IMR-90 (cell line): ENCODE data around the gene SLCO1B1. TPM values are rescaled to one million over a fixed set of nuclear protein-coding genes. Genes with fewer than 3 reads are reported as not detected.

ENCODE experiments used
- ATAC-seq: fragments of 200-7000 bp; cut with Tn5 transposase; 2 replicates; pipeline ENCODE4 v1.9.1; 2020; ENCODE audit warnings: low read depth, mild to moderate bottlenecking, moderate library complexity
- BruUV-seq: library from RNA; stranded (reverse); fragments of 400-500 nt; replicated peaks from 2 replicates; lab custom pipeline; 2021; lab: Mats Ljungman, UMichigan
- CTCF ChIA-PET: fragments of 300-600 bp; formaldehyde crosslinking; extraction: SDS; loops from one replicate; lab custom pipeline; 2021; ENCODE audit warnings: antibody characterized with exemption; lab: Yijun Ruan, JAX
- POLR2A ChIA-PET: fragments of 300-600 bp; sonication (Branson Sonifier 250); formaldehyde crosslinking; loops from one replicate; lab custom pipeline; 2022; ENCODE audit warnings: antibody characterized with exemption; ENCODE audit not compliant: unreplicated experiment; lab: Charles Lee
- DNase-seq: peaks from one replicate; pipeline ENCODE4 v3.0.0; 2013
- H2AFZ ChIP-seq: replicated peaks from 2 replicates; pipeline ENCODE3; 2013; ENCODE audit warnings: low read length, mild to moderate bottlenecking; ENCODE audit not compliant: poor library complexity
- H2AK5ac ChIP-seq: 2 replicates; pipeline ENCODE4 v1.6.1; 2013; ENCODE audit warnings: low read depth, low read length, inconsistent platforms
- H2AK9ac ChIP-seq: replicated peaks from 2 replicates; pipeline ENCODE3; 2013; ENCODE audit warnings: mild to moderate bottlenecking, low read depth, low read length, moderate library complexity; ENCODE audit not compliant: poor library complexity
- H2BK120ac ChIP-seq: 2 replicates; pipeline ENCODE4 v1.6.1; 2013; ENCODE audit warnings: low read depth, low read length, inconsistent platforms
- H2BK15ac ChIP-seq: 3 replicates; pipeline ENCODE4 v1.6.1; 2013; ENCODE audit warnings: low read depth, low read length, inconsistent platforms
- H2BK20ac ChIP-seq: 2 replicates; pipeline ENCODE4 v1.6.1; 2013; ENCODE audit warnings: low read depth, mild to moderate bottlenecking, inconsistent platforms, low read length, moderate library complexity
- H2BK5ac ChIP-seq: 2 replicates; pipeline ENCODE4 v1.6.1; 2013; ENCODE audit warnings: mild to moderate bottlenecking, low read depth, low read length, inconsistent platforms; ENCODE audit not compliant: poor library complexity, severe bottlenecking
- H3K14ac ChIP-seq: replicated peaks from 2 replicates; pipeline ENCODE4 v1.6.1; 2013; ENCODE audit warnings: low read depth, low read length, inconsistent platforms
- H3K18ac ChIP-seq: 2 replicates; pipeline ENCODE4 v1.6.1; 2013; ENCODE audit warnings: low read depth, low read length, control low read depth
- H3K23ac ChIP-seq: 2 replicates; pipeline ENCODE4 v1.6.1; 2013; ENCODE audit warnings: low read depth, low read length, inconsistent platforms
- H3K27ac ChIP-seq: 2 replicates; pipeline ENCODE4 v1.5.1; 2013; ENCODE audit warnings: mild to moderate bottlenecking, control low read depth, low read length; ENCODE audit not compliant: insufficient read depth
- H3K27me3 ChIP-seq: 2 replicates; pipeline ENCODE4 v1.6.1; 2013; ENCODE audit warnings: low read length; ENCODE audit not compliant: control insufficient read depth, insufficient read depth
- H3K36me3 ChIP-seq: 2 replicates; pipeline ENCODE4 v1.6.1; 2013; ENCODE audit warnings: low read length, mixed read lengths; ENCODE audit not compliant: control insufficient read depth, insufficient read depth
- H3K4ac ChIP-seq: 2 replicates; pipeline ENCODE4 v1.6.1; 2013; ENCODE audit warnings: low read depth, low read length, inconsistent platforms
- H3K4me1 ChIP-seq: 2 replicates; pipeline ENCODE4 v1.6.1; 2013; ENCODE audit warnings: low read length, mixed read lengths; ENCODE audit not compliant: control insufficient read depth, insufficient read depth
- H3K4me2 ChIP-seq: 2 replicates; pipeline ENCODE4 v1.6.1; 2013; ENCODE audit warnings: low read depth, mild to moderate bottlenecking, control low read depth, low read length, moderate library complexity
- H3K4me3 ChIP-seq: 2 replicates; pipeline ENCODE4 v1.5.1; 2013; ENCODE audit warnings: low read depth, mild to moderate bottlenecking, control low read depth, low read length, moderate library complexity; ENCODE audit not compliant: insufficient read depth
- H3K56ac ChIP-seq: 2 replicates; pipeline ENCODE4 v1.6.1; 2013; ENCODE audit warnings: low read length, inconsistent platforms; ENCODE audit not compliant: insufficient read depth; ENCODE audit errors: extremely low read depth
- H3K79me1 ChIP-seq, 2 experiments: 2 replicates each; pipeline ENCODE4 v1.6.1; 2013; ENCODE audit warnings: low read length in 2 of 2, inconsistent platforms in 1 of 2, low read depth in 1 of 2
- H3K9ac ChIP-seq: 2 replicates; pipeline ENCODE4 v1.6.1; 2013; ENCODE audit warnings: low read depth, low read length, control low read depth
- H3K9me1 ChIP-seq: 2 replicates; pipeline ENCODE4 v1.6.1; 2013; ENCODE audit warnings: low read length, inconsistent platforms; ENCODE audit not compliant: insufficient read depth
- H3K9me3 ChIP-seq: 2 replicates; pipeline ENCODE4 v1.6.1; 2013; ENCODE audit warnings: low read length; ENCODE audit not compliant: control insufficient read depth, insufficient read depth
- H4K20me1 ChIP-seq: 2 replicates; pipeline ENCODE4 v1.6.1; 2013; ENCODE audit warnings: low read length, inconsistent platforms; ENCODE audit not compliant: insufficient read depth
- H4K5ac ChIP-seq: 2 replicates; pipeline ENCODE4 v1.6.1; 2013; ENCODE audit warnings: mild to moderate bottlenecking, low read depth, low read length, control low read depth
- H4K8ac ChIP-seq, 2 experiments: 2 replicates each; pipeline ENCODE4 v1.6.1; 2013; ENCODE audit warnings: low read depth in 2 of 2, low read length in 2 of 2, control low read depth in 1 of 2, inconsistent platforms in 1 of 2
- H4K91ac ChIP-seq: 2 replicates; pipeline ENCODE4 v1.6.1; 2013; ENCODE audit warnings: low read depth, low read length, inconsistent platforms; ENCODE audit not compliant: insufficient read depth
- BHLHE40 ChIP-seq: fragments of 150-350 bp; IDR thresholded peaks from 2 replicates; pipeline ENCODE4 v1.6.1; 2016; ENCODE audit warnings: mild to moderate bottlenecking, low read depth, low read length
- CEBPB ChIP-seq: IDR thresholded peaks from 2 replicates; pipeline ENCODE4 v1.6.1; 2012; ENCODE audit warnings: low read depth, low read length, improper control_type of control experiment
- CHD1 ChIP-seq: IDR thresholded peaks from 2 replicates; pipeline ENCODE4 v1.6.1; 2012; ENCODE audit warnings: low read depth, low read length, improper control_type of control experiment
- FOS ChIP-seq: fragments of 150-350 bp; IDR thresholded peaks from 2 replicates; pipeline ENCODE4 v1.6.1; 2016; ENCODE audit warnings: low read depth, low read length
- MAFK ChIP-seq: IDR thresholded peaks from 2 replicates; pipeline ENCODE4 v1.6.1; 2012; ENCODE audit warnings: low read depth, low read length, improper control_type of control experiment
- MAZ ChIP-seq: IDR thresholded peaks from 2 replicates; pipeline ENCODE4 v1.6.1; 2012; ENCODE audit warnings: low read depth, mild to moderate bottlenecking, low read length, improper control_type of control experiment, moderate library complexity, borderline replicate concordance
- MXI1 ChIP-seq: IDR thresholded peaks from 2 replicates; pipeline ENCODE4 v1.6.1; 2012; ENCODE audit warnings: low read depth, mild to moderate bottlenecking, low read length, moderate library complexity, borderline replicate concordance
- NFE2L2 ChIP-seq: fragments of 150-350 bp; IDR thresholded peaks from 2 replicates; pipeline ENCODE4 v1.6.1; 2016; ENCODE audit warnings: low read depth, mild to moderate bottlenecking, low read length
- POLR2A ChIP-seq: IDR thresholded peaks from 2 replicates; pipeline ENCODE4 v1.6.1; 2012; ENCODE audit warnings: mild to moderate bottlenecking, low read depth, low read length
- RAD21 ChIP-seq: IDR thresholded peaks from 2 replicates; pipeline ENCODE4 v1.6.1; 2012; ENCODE audit warnings: low read length, improper control_type of control experiment
- RCOR1 ChIP-seq: IDR thresholded peaks from 2 replicates; pipeline ENCODE4 v1.6.1; 2012; ENCODE audit warnings: mild to moderate bottlenecking, low read length, improper control_type of control experiment; ENCODE audit not compliant: insufficient replicate concordance
- RFX5 ChIP-seq: IDR thresholded peaks from 2 replicates; pipeline ENCODE4 v1.8.0; 2012; ENCODE audit warnings: low read depth, mild to moderate bottlenecking, low read length, moderate library complexity
- SMC3 ChIP-seq: fragments of 150-350 bp; IDR thresholded peaks from 2 replicates; pipeline ENCODE4 v1.6.1; 2016; ENCODE audit warnings: low read depth, mild to moderate bottlenecking, antibody characterized with exemption, low read length, moderate library complexity
- dilution Hi-C: fragments of 300-500 bp; cut with HindIII; formaldehyde crosslinking; loops from one replicate; pipeline ENCODE4 v1.14.3; 2018; ENCODE audit warnings: low sequenced_read_pairs; ENCODE audit not compliant: unreplicated experiment
- in situ Hi-C: fragments of 300-500 bp; cut with MboI; formaldehyde crosslinking; loops from 3 replicates; pipeline ENCODE4 v1.14.3; 2019; ENCODE audit warnings: low sequenced_read_pairs, inconsistent platforms, mixed read lengths
- intact Hi-C: fragments of 100-400 bp; cut with micrococcal nuclease; formaldehyde crosslinking; loops from 2 replicates; pipeline ENCODE4 v1.10.0; 2022
- polyA plus RNA-seq, 3 experiments: library from polyadenylated mRNA; depleted of rRNA; stranded (reverse); fragments of >200 nt; gene quantifications; 2 replicates each; pipeline ENCODE4 v1.2.3, GENCODE V29; 2012; ENCODE audit warnings: low replicate concordance in 1 of 3
- total RNA-seq: library from RNA; depleted of rRNA; stranded (reverse); fragments of >200 nt; gene quantifications from 2 replicates; pipeline ENCODE4 v1.2.3, GENCODE V29; 2012
- TF ChIP-seq, protein P1 (sequence below): conservative IDR thresholded peaks from 2 replicates; pipeline ENCODE4 v1.5.1; 2012; ENCODE audit warnings: mild to moderate bottlenecking, low read depth, low read length, improper control_type of control experiment
- TF ChIP-seq, protein P2 (sequence below): fragments of 150-350 bp; IDR thresholded peaks from 2 replicates; pipeline ENCODE4 v1.6.1; 2016; ENCODE audit warnings: low read depth, mild to moderate bottlenecking, low read length, moderate library complexity, borderline replicate concordance
- TF ChIP-seq, protein P3 (sequence below): fragments of 150-350 bp; IDR thresholded peaks from 2 replicates; pipeline ENCODE4 v1.6.1; 2017; ENCODE audit warnings: mild to moderate bottlenecking, antibody characterized with exemption, low read length, low read depth

SLCO1B1 gene
- total and polyA plus RNA-seq, 2 of the 4 experiments (the other 2 are of a cell fraction): not detected

DNA sequence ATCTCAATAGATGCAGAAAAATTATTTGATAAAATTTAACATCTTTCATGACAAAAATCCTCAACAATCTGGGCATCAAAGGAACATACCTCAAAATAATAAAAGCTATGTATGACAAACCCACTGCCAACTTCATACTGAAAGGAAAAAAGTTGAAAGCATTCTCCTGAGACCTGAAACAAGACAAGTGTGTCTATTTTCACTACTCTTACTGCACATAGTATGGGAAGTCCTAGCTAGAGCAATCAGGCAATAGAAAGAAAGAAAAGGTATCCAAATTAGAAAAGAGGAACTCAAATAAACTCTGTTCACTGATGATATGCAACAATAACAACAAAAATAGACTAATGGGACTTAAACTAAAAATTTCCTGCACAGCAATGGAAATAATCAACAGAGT, 90.1 kb downstream of the SLCO1B1 start:
- H3K4me1 ChIP-seq: no peaks in the 10 kb centered on the region
- no peaks in the 10 kb centered on the region for H3K36me3 ChIP-seq
- dilution Hi-C loops: no loop called here
- H3K27ac ChIP-seq: no peak overlapping the region
- H3K4ac ChIP-seq: no peak overlapping the region
- no peak overlapping the region for H2BK15ac ChIP-seq
- H3K9me3 ChIP-seq: no peaks in the 10 kb centered on the region
- no peak overlapping the region for H3K14ac ChIP-seq
- DNase-seq: no peak
- POLR2A ChIA-PET: no interaction called here
- H3K23ac ChIP-seq: no peak overlapping the region
- in situ Hi-C loops: no loop called here
- no peak overlapping the region for H3K56ac ChIP-seq
- ATAC-seq: no peak
- H3K18ac ChIP-seq: no peak overlapping the region
- BruUV-seq: no TSS peak
- H3K4me2 ChIP-seq: no peak overlapping the region
- H2AK9ac ChIP-seq: no peak overlapping the region
- CTCF ChIA-PET: no interaction called here
- H2BK120ac ChIP-seq: no peak overlapping the region
- no peak overlapping the region for H2AK5ac ChIP-seq
- H3K9me1 ChIP-seq: no peaks in the 10 kb centered on the region
- H4K8ac ChIP-seq: no peak overlapping the region
- no peak overlapping the region for H3K9ac ChIP-seq
- H4K91ac ChIP-seq: no peak overlapping the region
- no peak overlapping the region for H3K4me3 ChIP-seq
- no peak overlapping the region for H2BK20ac ChIP-seq
- intact Hi-C loops: no loop called here
- H3K79me1 ChIP-seq: no peaks in the 10 kb centered on the region
- no peak for TF ChIP-seq CEBPB
- TF ChIP-seq MAZ: no peak
- TF ChIP-seq, protein P1, sequence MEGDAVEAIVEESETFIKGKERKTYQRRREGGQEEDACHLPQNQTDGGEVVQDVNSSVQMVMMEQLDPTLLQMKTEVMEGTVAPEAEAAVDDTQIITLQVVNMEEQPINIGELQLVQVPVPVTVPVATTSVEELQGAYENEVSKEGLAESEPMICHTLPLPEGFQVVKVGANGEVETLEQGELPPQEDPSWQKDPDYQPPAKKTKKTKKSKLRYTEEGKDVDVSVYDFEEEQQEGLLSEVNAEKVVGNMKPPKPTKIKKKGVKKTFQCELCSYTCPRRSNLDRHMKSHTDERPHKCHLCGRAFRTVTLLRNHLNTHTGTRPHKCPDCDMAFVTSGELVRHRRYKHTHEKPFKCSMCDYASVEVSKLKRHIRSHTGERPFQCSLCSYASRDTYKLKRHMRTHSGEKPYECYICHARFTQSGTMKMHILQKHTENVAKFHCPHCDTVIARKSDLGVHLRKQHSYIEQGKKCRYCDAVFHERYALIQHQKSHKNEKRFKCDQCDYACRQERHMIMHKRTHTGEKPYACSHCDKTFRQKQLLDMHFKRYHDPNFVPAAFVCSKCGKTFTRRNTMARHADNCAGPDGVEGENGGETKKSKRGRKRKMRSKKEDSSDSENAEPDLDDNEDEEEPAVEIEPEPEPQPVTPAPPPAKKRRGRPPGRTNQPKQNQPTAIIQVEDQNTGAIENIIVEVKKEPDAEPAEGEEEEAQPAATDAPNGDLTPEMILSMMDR: no peak
- no peak for TF ChIP-seq SMC3
- no peak for TF ChIP-seq RFX5
- TF ChIP-seq MAFK: no peak
- no peak for TF ChIP-seq RAD21
- TF ChIP-seq FOS: no peak
- TF ChIP-seq RCOR1: no peak
- no peak for TF ChIP-seq NFE2L2
- TF ChIP-seq, protein P2, sequence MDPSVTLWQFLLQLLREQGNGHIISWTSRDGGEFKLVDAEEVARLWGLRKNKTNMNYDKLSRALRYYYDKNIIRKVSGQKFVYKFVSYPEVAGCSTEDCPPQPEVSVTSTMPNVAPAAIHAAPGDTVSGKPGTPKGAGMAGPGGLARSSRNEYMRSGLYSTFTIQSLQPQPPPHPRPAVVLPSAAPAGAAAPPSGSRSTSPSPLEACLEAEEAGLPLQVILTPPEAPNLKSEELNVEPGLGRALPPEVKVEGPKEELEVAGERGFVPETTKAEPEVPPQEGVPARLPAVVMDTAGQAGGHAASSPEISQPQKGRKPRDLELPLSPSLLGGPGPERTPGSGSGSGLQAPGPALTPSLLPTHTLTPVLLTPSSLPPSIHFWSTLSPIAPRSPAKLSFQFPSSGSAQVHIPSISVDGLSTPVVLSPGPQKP: no peak
- no peak for TF ChIP-seq BHLHE40
- TF ChIP-seq POLR2A: no peak
- TF ChIP-seq, protein P3, sequence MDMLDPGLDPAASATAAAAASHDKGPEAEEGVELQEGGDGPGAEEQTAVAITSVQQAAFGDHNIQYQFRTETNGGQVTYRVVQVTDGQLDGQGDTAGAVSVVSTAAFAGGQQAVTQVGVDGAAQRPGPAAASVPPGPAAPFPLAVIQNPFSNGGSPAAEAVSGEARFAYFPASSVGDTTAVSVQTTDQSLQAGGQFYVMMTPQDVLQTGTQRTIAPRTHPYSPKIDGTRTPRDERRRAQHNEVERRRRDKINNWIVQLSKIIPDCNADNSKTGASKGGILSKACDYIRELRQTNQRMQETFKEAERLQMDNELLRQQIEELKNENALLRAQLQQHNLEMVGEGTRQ: no peak
- no peak for TF ChIP-seq MXI1
- TF ChIP-seq CHD1: no peak
- no peaks in the 10 kb centered on the region for H3K27me3 ChIP-seq
- H4K5ac ChIP-seq: no peak overlapping the region
- H2BK5ac ChIP-seq: no peak overlapping the region
- no peak overlapping the region for H2AFZ ChIP-seq
- no peaks in the 10 kb centered on the region for H4K20me1 ChIP-seq
